ENCODE data around the gene C1orf105.

GRCh38 chr1:172373864-172374263 is 46.6 kb upstream of the C1orf105 start:
- TF ChIP-seq POLR2A (IDR thresholded peaks at IDR 0.05) (no peak), CTCF (IDR thresholded peaks at IDR 0.05) (no peak)

Measured in testis (tissue), 2 donors.